ENCODE results near the gene TWF2. TPM values are rescaled to one million over a fixed set of nuclear protein-coding genes. Genes with fewer than 3 reads are reported as not detected.
"Not testable (repeated sequence)": the region's sequence is repeated elsewhere in the genome, so short reads cannot be mapped to it uniquely, and the experiment has no call there.

Gene TWF2
- 10 to 100 TPM; 49.2 to 76.6 (median 52.0) TPM for total RNA-seq
- total RNA-seq (2013), result 56.9 TPM

DNA sequence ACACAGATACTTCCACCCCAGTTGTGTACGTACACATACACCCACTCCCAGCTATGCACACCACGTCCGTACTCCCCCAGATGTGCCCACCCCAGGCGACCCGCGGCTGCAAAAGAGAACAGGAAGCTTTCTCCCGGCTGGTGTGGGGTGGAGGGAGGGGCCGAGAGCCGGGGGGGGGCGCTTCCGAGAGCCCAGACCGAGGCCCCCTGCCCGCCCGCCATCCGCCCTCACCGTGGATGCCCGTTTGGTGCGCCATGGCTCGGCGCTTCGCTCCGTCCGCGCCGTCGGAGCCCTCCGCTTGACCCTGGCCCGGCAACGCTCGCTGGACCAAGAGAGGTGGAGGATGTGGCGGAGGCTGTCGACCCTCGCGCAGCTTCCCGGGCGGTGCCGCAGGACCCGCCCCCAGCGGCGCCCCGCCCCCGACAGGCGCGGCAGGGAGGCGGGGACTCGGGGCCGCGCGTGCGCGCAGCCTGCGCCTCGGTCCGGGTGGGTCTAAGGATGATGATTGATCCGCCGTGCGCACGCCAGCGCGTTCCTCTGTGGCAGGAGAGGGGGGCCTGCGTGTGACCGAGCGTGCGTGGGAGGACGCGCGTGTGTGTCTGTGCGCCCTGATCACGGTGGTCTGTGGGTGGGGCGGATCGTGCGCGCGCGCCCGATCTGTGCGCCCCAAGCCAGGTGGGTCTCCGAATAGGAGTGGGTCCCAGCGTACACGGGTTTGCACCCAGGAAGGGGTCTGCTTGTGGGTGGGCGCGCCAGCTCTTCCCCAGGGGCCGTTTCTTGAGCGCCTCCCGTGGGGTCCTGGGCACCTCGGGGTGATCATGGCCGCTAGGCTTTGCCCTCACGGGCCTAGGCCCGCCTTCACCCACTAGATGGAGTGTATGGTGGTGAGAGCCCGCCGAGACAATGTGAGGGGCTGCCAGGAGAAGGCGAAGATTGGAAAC lies at the start of gene TWF2:
Gene TWF2, minus strand, starts transcription at position 398 of the 941 bp plus-strand sequence. Its CDS starts 142 bp downstream, at position 256.
- H3K27ac Mint-ChIP-seq, result peak within 1 kb of the TSS; percentile 87 to 91
- Histone ChIP-seq H3K36me3 (ENCODE audit: control insufficient read depth, insufficient read depth, low read length) (peaks cover 5% of the 10 kb centered on the region), H3K9me3 (ENCODE audit: control insufficient read depth, insufficient read depth, low read length) (no peaks in the 10 kb centered on the region), H3K27ac (ENCODE audit: low read length) (peak within 1 kb of the TSS; percentile 78), H3K4me3 (ENCODE audit: low read length) (peak within 1 kb of the TSS; percentile 98), H3K4me1 (ENCODE audit: control insufficient read depth, insufficient read depth, low read length) (peaks cover 68% of the 10 kb centered on the region), H3K27me3 (ENCODE audit: control insufficient read depth, insufficient read depth, low read length) (no peaks in the 10 kb centered on the region)
- DNase-seq, result peak; percentile 84 to 94
- no peaks in the 10 kb centered on the region for H3K27me3 Mint-ChIP-seq (ENCODE audit: low read depth in 2 of 2)
- peak within 1 kb of the TSS; percentile 95 for H3K4me3 Mint-ChIP-seq
- H3K4me1 Mint-ChIP-seq, result peaks cover 31 to 61% of the 10 kb centered on the region in 2 donors
- ATAC-seq, result peak; percentile 89 to 95 (median 92)
- H3K9me3 Mint-ChIP-seq, result no peaks in the 10 kb centered on the region
- H3K36me3 Mint-ChIP-seq, result no peaks in the 10 kb centered on the region
- TF ChIP-seq, protein P1, sequence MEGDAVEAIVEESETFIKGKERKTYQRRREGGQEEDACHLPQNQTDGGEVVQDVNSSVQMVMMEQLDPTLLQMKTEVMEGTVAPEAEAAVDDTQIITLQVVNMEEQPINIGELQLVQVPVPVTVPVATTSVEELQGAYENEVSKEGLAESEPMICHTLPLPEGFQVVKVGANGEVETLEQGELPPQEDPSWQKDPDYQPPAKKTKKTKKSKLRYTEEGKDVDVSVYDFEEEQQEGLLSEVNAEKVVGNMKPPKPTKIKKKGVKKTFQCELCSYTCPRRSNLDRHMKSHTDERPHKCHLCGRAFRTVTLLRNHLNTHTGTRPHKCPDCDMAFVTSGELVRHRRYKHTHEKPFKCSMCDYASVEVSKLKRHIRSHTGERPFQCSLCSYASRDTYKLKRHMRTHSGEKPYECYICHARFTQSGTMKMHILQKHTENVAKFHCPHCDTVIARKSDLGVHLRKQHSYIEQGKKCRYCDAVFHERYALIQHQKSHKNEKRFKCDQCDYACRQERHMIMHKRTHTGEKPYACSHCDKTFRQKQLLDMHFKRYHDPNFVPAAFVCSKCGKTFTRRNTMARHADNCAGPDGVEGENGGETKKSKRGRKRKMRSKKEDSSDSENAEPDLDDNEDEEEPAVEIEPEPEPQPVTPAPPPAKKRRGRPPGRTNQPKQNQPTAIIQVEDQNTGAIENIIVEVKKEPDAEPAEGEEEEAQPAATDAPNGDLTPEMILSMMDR (IDR thresholded peaks at IDR 0.05), result peak; percentile 54
- intact Hi-C loops (cut with micrococcal nuclease), result loop anchor here (1.0 to 2.0 kb wide), 3 partner anchors 14 to 48 kb away; partner anchors contain the start of genes GLYCTK and WDR82
- WGBS (ENCODE audit: insufficient coverage), result under 1% methylated on average over 90 of the region's 92 CpGs

DNA sequence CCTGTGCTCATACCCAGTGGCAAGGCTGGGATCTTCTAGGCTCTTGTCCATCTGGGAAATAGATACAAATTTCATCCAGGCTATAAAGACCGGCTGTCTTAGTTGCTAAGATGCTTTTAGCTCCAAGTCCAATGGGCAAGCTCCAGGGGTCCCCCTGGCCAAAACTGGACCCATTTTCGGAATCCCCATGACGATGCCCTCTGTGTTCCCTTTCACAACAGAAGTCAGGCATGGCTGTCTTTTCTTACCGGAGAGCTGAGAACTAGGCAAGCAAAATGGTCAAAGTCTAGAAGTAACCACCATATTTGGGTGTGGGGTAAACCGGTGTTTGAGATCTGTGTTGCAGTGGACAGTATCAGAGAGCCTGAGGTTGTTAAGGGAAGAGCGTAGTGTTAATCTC lies 49.7 kb upstream of the TWF2 start:
- H3K4me3 Mint-ChIP-seq, result peak overlapping the region; percentile 99
- no peaks in the 10 kb centered on the region for H3K27me3 ChIP-seq (ENCODE audit: control insufficient read depth, insufficient read depth, low read length)
- DNase-seq (peak in 1 of 2 donors; percentile 27), ATAC-seq (no peak)
- H3K36me3 Mint-ChIP-seq, result no peaks in the 10 kb centered on the region
- WGBS (ENCODE audit: insufficient coverage), result 90% methylated on average over 6 of the region's 6 CpGs
- H3K36me3 ChIP-seq (ENCODE audit: control insufficient read depth, insufficient read depth, low read length), result peaks cover 32% of the 10 kb centered on the region
- H3K27me3 Mint-ChIP-seq (ENCODE audit: low read depth in 2 of 2), result no peaks in the 10 kb centered on the region
- peak overlapping the region; percentile 98 for H3K27ac ChIP-seq (ENCODE audit: low read length)
- peak overlapping the region; percentile 100 for H3K27ac Mint-ChIP-seq
- intact Hi-C loops (cut with micrococcal nuclease), result loop anchor here (1.0 to 2.0 kb wide), 2 partner anchors 14 to 22 kb away; no protein-coding TSS in a partner anchor
- H3K4me1 ChIP-seq (ENCODE audit: control insufficient read depth, insufficient read depth, low read length), result peaks cover 52% of the 10 kb centered on the region
- no peaks in the 10 kb centered on the region for H3K9me3 ChIP-seq (ENCODE audit: control insufficient read depth, insufficient read depth, low read length)
- no peaks in the 10 kb centered on the region for H3K9me3 Mint-ChIP-seq
- TF ChIP-seq, protein P1 (IDR thresholded peaks at IDR 0.05), result no peak
- H3K4me1 Mint-ChIP-seq, result peaks cover 30 to 37% of the 10 kb centered on the region in 2 donors
- no peak overlapping the region for H3K4me3 ChIP-seq (ENCODE audit: low read length)

DNA sequence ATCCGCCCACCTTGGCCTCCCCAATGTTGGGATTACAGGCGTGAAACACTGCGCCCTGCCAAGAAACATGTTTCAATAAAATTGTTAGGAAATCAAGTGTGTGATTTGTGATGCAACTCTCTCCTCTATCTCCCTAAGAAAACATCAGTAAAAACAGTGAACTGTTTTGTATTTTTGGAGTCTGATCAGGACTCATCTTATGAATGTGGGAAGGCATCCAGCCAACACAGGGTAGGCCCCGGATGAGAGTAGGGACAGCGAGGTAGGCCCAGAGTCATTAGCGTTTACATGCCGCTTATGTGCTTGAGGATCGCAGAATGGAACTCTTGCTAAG lies 47.8 kb upstream of the TWF2 start:
- H3K4me3 ChIP-seq (ENCODE audit: low read length), result peak overlapping the region; percentile 91

DNA sequence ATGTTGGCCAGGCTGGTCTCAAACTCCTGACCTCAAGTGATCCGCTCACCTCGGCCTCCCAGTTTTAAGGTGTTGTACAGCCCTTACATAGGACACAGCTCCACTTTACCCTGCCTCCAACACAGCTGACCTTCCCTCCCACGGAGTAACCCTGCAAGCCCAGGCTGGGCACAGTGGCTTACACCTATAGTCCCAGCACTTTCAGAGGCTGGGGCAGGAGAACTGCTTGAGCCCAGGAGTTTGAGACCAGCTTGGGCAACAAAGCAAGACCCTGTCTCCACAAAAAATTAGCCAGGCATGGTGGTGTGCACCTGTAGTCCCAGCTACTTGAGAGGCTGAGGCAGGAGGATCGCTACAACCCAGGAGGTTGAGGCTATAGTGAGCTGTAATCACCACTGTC lies 45.1 kb upstream of the TWF2 start:
- H3K27me3 Mint-ChIP-seq (ENCODE audit: low read depth in 2 of 2); H3K36me3 Mint-ChIP-seq; H3K36me3 ChIP-seq (ENCODE audit: control insufficient read depth, insufficient read depth, low read length); H3K4me3 Mint-ChIP-seq; intact Hi-C loops (cut with micrococcal nuclease); DNase-seq; H3K9me3 ChIP-seq (ENCODE audit: control insufficient read depth, insufficient read depth, low read length); ATAC-seq; H3K9me3 Mint-ChIP-seq; H3K27me3 ChIP-seq (ENCODE audit: control insufficient read depth, insufficient read depth, low read length); H3K4me3 ChIP-seq (ENCODE audit: low read length): not testable (repeated sequence)
- H3K4me1 ChIP-seq (ENCODE audit: control insufficient read depth, insufficient read depth, low read length), result peaks cover 56% of the 10 kb centered on the region
- WGBS (ENCODE audit: insufficient coverage), result 94% methylated on average over 4 of the region's 4 CpGs
- Mint-ChIP-seq H3K4me1 (peaks cover 44 to 49% of the 10 kb centered on the region in 2 donors), H3K27ac (peak overlapping the region; percentile 90 to 95)
- peak overlapping the region; percentile 1 for H3K27ac ChIP-seq (ENCODE audit: low read length)

More for the DNA sequence above, 47.8 kb upstream of the TWF2 start:
- WGBS (ENCODE audit: insufficient coverage), result 87% methylated on average over 5 of the region's 8 CpGs
- DNase-seq (no peak), ATAC-seq (no peak)
- peaks cover 12% of the 10 kb centered on the region for H3K36me3 ChIP-seq (ENCODE audit: control insufficient read depth, insufficient read depth, low read length)
- H3K27me3 ChIP-seq (ENCODE audit: control insufficient read depth, insufficient read depth, low read length), result no peaks in the 10 kb centered on the region
- Mint-ChIP-seq H3K27me3 (ENCODE audit: low read depth in 2 of 2) (no peaks in the 10 kb centered on the region), H3K36me3 (no peaks in the 10 kb centered on the region), H3K9me3 (no peaks in the 10 kb centered on the region), H3K4me3 (peak overlapping the region; percentile 99), H3K27ac (peak overlapping the region; percentile 100), H3K4me1 (peaks cover 43 to 48% of the 10 kb centered on the region in 2 donors)
- peaks cover 63% of the 10 kb centered on the region for H3K4me1 ChIP-seq (ENCODE audit: control insufficient read depth, insufficient read depth, low read length)
- intact Hi-C loops (cut with micrococcal nuclease), result loop anchor here (1.0 kb wide), 2 partner anchors 7 to 47 kb away; partner anchors contain the start of gene TWF2
- H3K27ac ChIP-seq (ENCODE audit: low read length), result peak overlapping the region; percentile 98
- H3K9me3 ChIP-seq (ENCODE audit: control insufficient read depth, insufficient read depth, low read length), result no peaks in the 10 kb centered on the region
- TF ChIP-seq, protein P1 (IDR thresholded peaks at IDR 0.05), result no peak

Data from natural killer cell (primary cell).